Lower leg skin (tissue), 4 donors: ENCODE data around the gene DENND2C. TPM values are rescaled to one million over a fixed set of nuclear protein-coding genes. Genes with fewer than 3 reads are reported as not detected.

Experiments used
- DNase-seq, 2 donors: peaks; one replicate each; pipeline ENCODE4 v3.0.0-alpha.2; 2019; ENCODE audit warnings: low spot score in 2 of 2
- H3K4me3 ChIP-seq: fragments of 200-600 bp; sonication (generic); 2 replicates; pipeline ENCODE4 v1.5.1; 2017; ENCODE audit warnings: mild to moderate bottlenecking, low read depth; ENCODE audit not compliant: poor library complexity, severe bottlenecking
- POLR2A ChIP-seq, 2 donors: fragments of 450-650 bp; IDR thresholded peaks; one replicate each; pipeline ENCODE4 v1.6.1; 2016 to 2017; ENCODE audit warnings: antibody characterized with exemption in 2 of 2, mild to moderate bottlenecking in 1 of 2, moderate library complexity in 1 of 2
- WGBS, 2 donors: methylation state at CpG; one replicate each; pipeline ENCODE4 v1.1.5; 2018; 5-methylcytosine and 5-hydroxymethylcytosine counted together
- intact Hi-C: fragments of 100-400 bp; cut with DNase I; formaldehyde crosslinking; loops from one replicate; pipeline ENCODE4 v1.15.0; 2023; ENCODE audit warnings: low total_unique reads
- total RNA-seq, 4 donors: library from RNA; depleted of rRNA; stranded (reverse); fragments of >200 nt; gene quantifications; one replicate each; pipeline ENCODE4 v1.1.0, GENCODE V29; 2016
- TF ChIP-seq, protein P1 (sequence below), 3 donors: fragments of 450-650 bp; IDR thresholded peaks; one replicate each; pipeline ENCODE4 v1.5.1; 2016; ENCODE audit warnings: antibody characterized with exemption in 3 of 3, mild to moderate bottlenecking in 3 of 3, moderate library complexity in 2 of 3

DENND2C gene
- total RNA-seq, 4 donors from 2014 or later: 43.0 to 61.2 (median 52.5) TPM

GRCh38 chr1:114676115-114676514 lies 6.3 kb upstream of the DENND2C start:
- 82 to 98% methylated on average over 1 of the region's 1 CpG for WGBS, 2 donors
- no peak for TF ChIP-seq POLR2A (IDR thresholded peaks at IDR 0.05)
- TF ChIP-seq, protein P1, sequence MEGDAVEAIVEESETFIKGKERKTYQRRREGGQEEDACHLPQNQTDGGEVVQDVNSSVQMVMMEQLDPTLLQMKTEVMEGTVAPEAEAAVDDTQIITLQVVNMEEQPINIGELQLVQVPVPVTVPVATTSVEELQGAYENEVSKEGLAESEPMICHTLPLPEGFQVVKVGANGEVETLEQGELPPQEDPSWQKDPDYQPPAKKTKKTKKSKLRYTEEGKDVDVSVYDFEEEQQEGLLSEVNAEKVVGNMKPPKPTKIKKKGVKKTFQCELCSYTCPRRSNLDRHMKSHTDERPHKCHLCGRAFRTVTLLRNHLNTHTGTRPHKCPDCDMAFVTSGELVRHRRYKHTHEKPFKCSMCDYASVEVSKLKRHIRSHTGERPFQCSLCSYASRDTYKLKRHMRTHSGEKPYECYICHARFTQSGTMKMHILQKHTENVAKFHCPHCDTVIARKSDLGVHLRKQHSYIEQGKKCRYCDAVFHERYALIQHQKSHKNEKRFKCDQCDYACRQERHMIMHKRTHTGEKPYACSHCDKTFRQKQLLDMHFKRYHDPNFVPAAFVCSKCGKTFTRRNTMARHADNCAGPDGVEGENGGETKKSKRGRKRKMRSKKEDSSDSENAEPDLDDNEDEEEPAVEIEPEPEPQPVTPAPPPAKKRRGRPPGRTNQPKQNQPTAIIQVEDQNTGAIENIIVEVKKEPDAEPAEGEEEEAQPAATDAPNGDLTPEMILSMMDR (IDR thresholded peaks at IDR 0.05): no peak
- H3K4me3 ChIP-seq: no peak overlapping the region
- intact Hi-C loops: no loop called here
- no peak for DNase-seq

DNA sequence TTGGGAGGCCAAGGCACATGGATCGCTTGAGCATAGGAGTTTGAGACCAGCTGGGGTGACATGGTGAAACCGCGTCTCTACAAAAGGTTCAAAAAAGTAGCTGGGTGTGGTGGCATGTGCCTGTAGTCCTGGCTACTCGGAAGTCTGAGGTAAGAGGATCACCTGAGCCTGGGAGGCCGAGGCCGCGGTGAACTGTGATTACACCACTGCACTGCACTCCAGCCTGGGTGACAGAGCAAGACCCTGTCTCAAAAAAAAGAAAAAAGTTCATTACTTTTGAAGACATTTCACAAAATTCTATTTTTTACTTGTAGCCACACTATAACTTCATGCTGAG lies 2.1 kb upstream of the DENND2C start:
- peak in 1 of 2 donors; percentile 14 for DNase-seq
- intact Hi-C loops: no loop called here
- WGBS, 2 donors: 50 to 66% methylated on average over 7 of the region's 7 CpGs
- no peak overlapping the region for H3K4me3 ChIP-seq
- TF ChIP-seq POLR2A (IDR thresholded peaks at IDR 0.05): no peak
- TF ChIP-seq, protein P1 (IDR thresholded peaks at IDR 0.05): no peak

GRCh38 chr1:114671011-114671938 lies 1.4 kb upstream of the DENND2C start:
- TF ChIP-seq POLR2A (IDR thresholded peaks at IDR 0.05): no peak
- TF ChIP-seq, protein P1 (IDR thresholded peaks at IDR 0.05): no peak
- intact Hi-C loops: no loop called here
- no peak overlapping the region for H3K4me3 ChIP-seq
- DNase-seq: no peak
- WGBS, 2 donors: 49 to 57% methylated on average over 9 of the region's 9 CpGs

- intact Hi-C loops: no loop called here
- TF ChIP-seq POLR2A (IDR thresholded peaks at IDR 0.05): no peak
- TF ChIP-seq, protein P1 (IDR thresholded peaks at IDR 0.05): no peak
- 3% methylated on average over 35 to 37 of the region's 45 CpGs for WGBS, 2 donors
Observed at GRCh38 chr1:114670083-114671010, 498 bp upstream of the DENND2C start.

DNA sequence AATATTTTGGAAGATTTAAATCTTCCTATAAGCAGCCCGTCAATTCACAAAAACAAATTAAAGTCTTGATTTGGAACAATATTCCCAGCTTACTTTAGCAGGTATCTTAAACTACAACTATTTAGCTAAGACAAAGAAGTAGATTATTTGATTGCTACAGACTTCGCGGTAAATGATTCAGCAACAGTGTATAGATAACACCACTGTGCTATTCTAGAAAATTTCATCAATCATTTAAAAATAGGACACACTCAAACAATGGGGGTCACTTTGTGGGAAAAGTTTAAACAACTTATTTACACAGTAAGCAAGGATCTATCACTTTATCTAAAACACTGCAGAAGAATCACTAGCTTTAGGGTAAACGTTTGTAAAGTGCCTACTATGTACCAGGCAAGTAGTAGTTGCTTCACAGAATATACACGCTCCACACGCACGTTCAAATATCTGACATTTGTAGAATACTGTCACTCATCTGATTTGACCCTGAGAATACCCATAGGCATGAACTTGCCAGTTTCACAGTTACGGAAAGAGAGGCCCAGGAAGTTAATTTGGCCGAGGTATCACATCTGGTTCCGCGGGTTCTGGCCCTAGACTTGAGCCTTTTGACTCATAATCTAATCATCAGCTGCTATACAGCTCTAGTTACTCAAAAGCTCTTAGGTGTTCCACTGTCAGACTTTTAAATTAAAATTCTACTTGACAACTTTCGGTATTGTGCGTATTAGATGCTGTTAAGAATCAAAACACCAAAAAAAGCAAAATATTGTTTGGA lies 876 bp downstream of the DENND2C start:
- peak overlapping the region; percentile 65 for H3K4me3 ChIP-seq
- intact Hi-C loops: no loop called here
- peak in 1 of 2 donors; percentile 18 for DNase-seq
- TF ChIP-seq, protein P1 (IDR thresholded peaks at IDR 0.05): no peak
- no peak for TF ChIP-seq POLR2A (IDR thresholded peaks at IDR 0.05)
- 28 to 32% methylated on average over 13 of the region's 13 CpGs for WGBS, 2 donors

More at GRCh38 chr1:114670083-114671010, 498 bp upstream of the DENND2C start:
- DNase-seq: peak; percentile 91 to 98
- H3K4me3 ChIP-seq: peak overlapping the region; percentile 65
